Subcutaneous adipose tissue (tissue), 4 donors: Measurements from ENCODE around the gene NGFR. TPM values are rescaled to one million over a fixed set of nuclear protein-coding genes. Genes with fewer than 3 reads are reported as not detected.

Source experiments
- total RNA-seq, 4 donors: library from RNA; depleted of rRNA; stranded (reverse); fragments of >200 nt; gene quantifications; one replicate each; pipeline ENCODE4 v1.1.0, GENCODE V29; 2016
- TF ChIP-seq, protein P1 (sequence below): fragments of 450-650 bp; IDR thresholded peaks from one replicate; pipeline ENCODE4 v1.5.1; 2016; ENCODE audit warnings: low read depth, mild to moderate bottlenecking, control low read depth, antibody characterized with exemption, moderate library complexity

NGFR gene
- total RNA-seq, 4 donors from 2014 or later: 0.51 to 2.8 (median 1.9) TPM

- TF ChIP-seq, protein P1, sequence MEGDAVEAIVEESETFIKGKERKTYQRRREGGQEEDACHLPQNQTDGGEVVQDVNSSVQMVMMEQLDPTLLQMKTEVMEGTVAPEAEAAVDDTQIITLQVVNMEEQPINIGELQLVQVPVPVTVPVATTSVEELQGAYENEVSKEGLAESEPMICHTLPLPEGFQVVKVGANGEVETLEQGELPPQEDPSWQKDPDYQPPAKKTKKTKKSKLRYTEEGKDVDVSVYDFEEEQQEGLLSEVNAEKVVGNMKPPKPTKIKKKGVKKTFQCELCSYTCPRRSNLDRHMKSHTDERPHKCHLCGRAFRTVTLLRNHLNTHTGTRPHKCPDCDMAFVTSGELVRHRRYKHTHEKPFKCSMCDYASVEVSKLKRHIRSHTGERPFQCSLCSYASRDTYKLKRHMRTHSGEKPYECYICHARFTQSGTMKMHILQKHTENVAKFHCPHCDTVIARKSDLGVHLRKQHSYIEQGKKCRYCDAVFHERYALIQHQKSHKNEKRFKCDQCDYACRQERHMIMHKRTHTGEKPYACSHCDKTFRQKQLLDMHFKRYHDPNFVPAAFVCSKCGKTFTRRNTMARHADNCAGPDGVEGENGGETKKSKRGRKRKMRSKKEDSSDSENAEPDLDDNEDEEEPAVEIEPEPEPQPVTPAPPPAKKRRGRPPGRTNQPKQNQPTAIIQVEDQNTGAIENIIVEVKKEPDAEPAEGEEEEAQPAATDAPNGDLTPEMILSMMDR: no peak
These were observed 26.0 kb downstream of the NGFR start for GRCh38 chr17:49521088-49521450.

GRCh38 chr17:49521471-49522356 lies 26.6 kb downstream of the NGFR start:
- TF ChIP-seq, protein P1: no peak

DNA sequence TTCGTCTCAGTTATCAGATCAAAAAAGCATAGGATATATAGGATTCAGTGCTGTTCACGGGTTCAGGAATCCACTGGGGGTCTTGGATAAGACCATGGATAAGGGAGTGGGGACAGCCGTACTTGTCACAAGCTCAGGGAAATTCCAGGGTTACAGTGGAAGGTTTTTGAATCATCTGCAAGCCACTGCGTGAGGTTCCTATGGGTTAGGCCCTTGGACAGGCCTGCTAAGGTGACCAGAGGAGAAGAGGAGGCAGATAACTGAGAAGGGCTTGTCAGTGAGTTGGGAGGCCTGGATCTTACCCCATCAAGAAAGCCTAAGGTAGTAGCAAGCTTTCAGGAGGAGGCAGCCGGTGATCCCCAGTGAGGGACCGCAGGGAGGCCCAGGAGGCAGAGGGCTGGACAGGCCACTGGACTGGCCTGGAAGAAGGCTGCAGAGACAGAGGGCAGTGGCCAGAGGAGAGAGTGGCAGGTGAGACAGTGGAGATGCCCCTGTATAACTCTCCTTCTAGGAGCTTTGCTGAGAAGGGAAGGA lies 27.3 kb downstream of the NGFR start:
- TF ChIP-seq, protein P1: no peak

DNA sequence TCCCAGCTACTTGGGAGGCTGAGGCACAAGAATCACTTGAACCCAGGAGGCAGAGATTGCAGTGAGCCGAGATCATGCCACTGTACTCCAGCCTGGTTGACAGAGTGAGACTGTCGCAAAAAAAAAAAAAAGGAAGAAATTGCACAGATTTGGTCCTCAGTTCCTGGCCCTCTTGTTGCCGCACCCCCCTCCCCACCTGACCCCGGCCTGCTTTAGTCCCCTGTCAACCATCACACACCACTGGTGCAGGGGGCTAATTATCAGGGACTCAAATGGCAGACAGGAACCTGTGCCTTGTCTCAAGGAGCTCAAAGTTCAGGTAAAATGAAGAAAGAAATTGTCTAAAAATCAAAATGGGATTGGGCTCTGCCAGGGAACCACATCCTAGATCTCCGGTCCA lies 28.1 kb downstream of the NGFR start:
- TF ChIP-seq, protein P1: no peak

DNA sequence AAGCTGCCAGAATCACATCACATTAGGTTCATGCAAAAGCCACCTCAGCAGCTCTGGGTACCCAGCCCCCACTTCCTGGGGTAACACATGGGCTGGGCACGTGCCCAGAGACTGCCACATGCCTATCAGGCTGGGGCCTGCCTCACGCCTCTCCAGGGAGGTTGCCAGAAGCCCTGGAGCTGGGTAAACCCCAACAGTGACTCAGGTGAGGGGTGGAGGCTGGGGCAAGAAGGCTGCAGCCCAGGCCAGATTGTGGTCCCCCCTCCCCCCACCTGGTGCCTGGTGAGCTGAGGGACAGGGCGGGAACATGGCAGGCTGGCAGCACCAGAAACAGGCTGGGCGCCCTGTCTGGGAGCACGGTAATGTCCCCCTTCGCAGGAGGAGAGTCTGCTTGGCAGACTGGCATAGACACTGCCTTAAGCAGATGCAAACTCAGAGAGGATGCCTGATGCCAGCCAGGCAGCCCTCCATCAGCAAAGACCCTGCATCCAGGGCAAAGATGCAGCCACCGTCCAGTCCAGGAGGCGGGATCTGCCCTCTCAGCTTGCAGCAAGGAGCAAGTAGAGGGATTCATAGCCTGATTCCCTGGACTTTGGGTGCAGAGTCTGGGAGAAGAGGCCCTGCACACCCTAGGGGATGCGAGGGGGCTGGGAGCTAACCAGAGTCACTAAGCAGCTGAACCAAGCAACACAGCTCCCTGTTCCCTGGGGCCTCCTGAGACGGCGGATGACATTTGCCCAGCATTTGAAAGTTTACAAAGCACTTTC lies 28.8 kb downstream of the NGFR start:
- TF ChIP-seq, protein P1: no peak

- TF ChIP-seq, protein P1: no peak
These were observed 29.6 kb downstream of the NGFR start for GRCh38 chr17:49524473-49525359.
